Activated T-helper 1 cell treated with anti-CD3 and anti-CD28 coated beads, Interleukin-12 subunit alpha, Interleukin-12 subunit beta, Interleukin-2, Interleukin-4 antibody, amounts not matched to agents 30 ng/mL and 10 ng/mL and 1 ng/mL, durations not matched to agents 14 hours and 24 hours and 36 hours (primary cell): ENCODE measurements around the gene YAP1. TPM values are rescaled to one million over a fixed set of nuclear protein-coding genes. Genes with fewer than 3 reads are reported as not detected.
"Not testable (repeated sequence)": the region's sequence is repeated elsewhere in the genome, so short reads cannot be mapped to it uniquely, and the experiment has no call there.

Experiments used
- DNase-seq: peaks from one replicate; pipeline ENCODE4 v3.0.0; 2021; ENCODE audit warnings: low spot score
- H3K27ac Mint-ChIP-seq: one replicate; pipeline ENCODE4 v1.8.0; 2021; ENCODE audit warnings: mild to moderate bottlenecking, mixed read lengths
- H3K27me3 Mint-ChIP-seq: one replicate; pipeline ENCODE4 v1.8.0; 2022; ENCODE audit warnings: mild to moderate bottlenecking, moderate library complexity, mixed read lengths; ENCODE audit not compliant: insufficient read depth
- H3K36me3 Mint-ChIP-seq: one replicate; pipeline ENCODE4 v1.8.0; 2021; ENCODE audit warnings: low read depth, mixed read lengths
- H3K4me1 Mint-ChIP-seq: one replicate; pipeline ENCODE4 v1.8.0; 2021; ENCODE audit warnings: low read depth, mixed read lengths
- H3K4me3 Mint-ChIP-seq: one replicate; pipeline ENCODE4 v1.8.0; 2021; ENCODE audit warnings: mild to moderate bottlenecking, moderate library complexity, mixed read lengths
- H3K9me3 Mint-ChIP-seq: one replicate; pipeline ENCODE4 v1.8.0; 2021; ENCODE audit warnings: mixed read lengths
- intact Hi-C: fragments of 100-400 bp; cut with micrococcal nuclease; formaldehyde crosslinking; loops from one replicate; pipeline ENCODE4 v1.15.1; 2024
- total RNA-seq: library from RNA; stranded (reverse); gene quantifications from 2 replicates; pipeline ENCODE4 v1.2.3, GENCODE V29; 2022

YAP1 gene
- total RNA-seq, 1 donor from 2014 or later, result 0.10 TPM

DNA sequence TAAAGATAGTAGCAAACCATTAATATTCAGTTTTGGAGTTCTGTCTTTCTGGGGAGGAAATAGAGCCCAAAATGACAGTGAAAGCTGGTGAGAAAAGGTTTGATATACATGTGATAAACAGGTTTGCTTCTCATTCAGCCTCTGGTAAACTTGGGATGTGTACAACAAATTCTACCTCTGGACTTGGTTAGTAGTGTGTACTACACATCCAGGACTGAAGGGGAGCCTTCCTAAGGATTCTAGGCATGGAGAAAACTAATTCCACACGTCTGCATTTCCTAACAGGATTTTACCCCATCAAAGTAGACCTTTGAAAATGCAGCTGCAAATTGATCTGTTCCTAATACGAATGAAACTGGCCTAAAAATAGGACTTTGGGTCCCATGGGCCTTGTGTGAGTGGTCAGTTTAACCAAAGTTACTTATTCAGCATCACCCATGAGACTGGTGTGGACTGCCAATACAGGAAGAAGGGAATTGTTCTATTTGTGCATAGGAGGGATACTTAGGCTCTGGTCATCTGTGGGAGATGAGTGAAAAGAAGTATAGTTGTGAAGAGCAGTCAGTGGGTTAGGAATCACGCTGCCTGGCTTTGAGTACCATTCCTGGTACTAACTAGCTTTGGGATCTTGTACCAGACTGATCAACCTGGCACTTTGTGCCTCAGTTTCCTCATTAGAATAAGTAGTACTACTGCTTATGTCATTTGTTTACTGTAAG lies 74.2 kb downstream of the YAP1 start:
- Mint-ChIP-seq H3K27me3 (peaks cover 21% of the 10 kb centered on the region), H3K36me3 (no peaks in the 10 kb centered on the region), H3K4me1 (no peaks in the 10 kb centered on the region), H3K4me3 (no peak overlapping the region), H3K9me3 (no peaks in the 10 kb centered on the region), H3K27ac (no peak overlapping the region)
- no peak for DNase-seq
- intact Hi-C loops, result no loop called here

DNA sequence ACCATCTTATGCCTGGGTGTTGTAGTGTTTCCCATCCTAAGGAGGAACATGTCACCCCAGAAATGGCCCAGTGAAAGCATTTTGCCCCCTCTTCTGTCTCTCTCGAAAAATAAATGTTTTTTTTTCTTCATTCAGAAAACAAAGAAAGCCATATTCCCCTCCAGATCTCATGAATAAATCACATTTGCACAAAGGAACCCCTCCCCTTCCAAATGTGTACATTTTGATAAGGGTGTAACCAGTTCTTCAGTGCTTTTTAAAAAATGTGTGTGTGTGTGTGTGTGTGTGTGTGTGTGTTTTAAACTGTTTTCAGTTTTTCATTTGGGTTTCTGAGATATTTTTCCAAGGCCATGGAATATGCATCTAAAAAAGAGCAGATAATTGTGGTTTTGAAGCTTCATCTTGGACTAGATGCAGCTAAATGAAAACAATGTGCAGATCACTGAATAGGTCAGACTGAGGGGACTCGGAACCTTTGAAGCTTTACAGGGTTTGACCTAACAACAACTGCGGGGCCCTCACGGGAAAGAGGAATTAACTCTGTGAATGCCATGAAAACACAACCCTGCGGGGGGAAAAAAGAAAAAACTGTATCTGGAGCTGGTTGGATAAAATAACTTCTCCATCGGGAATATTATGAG lies 76.4 kb downstream of the YAP1 start:
- no peak for DNase-seq
- Mint-ChIP-seq H3K9me3 (no peaks in the 10 kb centered on the region), H3K4me3 (no peak overlapping the region), H3K4me1 (no peaks in the 10 kb centered on the region), H3K36me3 (no peaks in the 10 kb centered on the region), H3K27ac (no peak overlapping the region), H3K27me3 (peaks cover 27% of the 10 kb centered on the region)
- intact Hi-C loops, result no loop called here

DNA sequence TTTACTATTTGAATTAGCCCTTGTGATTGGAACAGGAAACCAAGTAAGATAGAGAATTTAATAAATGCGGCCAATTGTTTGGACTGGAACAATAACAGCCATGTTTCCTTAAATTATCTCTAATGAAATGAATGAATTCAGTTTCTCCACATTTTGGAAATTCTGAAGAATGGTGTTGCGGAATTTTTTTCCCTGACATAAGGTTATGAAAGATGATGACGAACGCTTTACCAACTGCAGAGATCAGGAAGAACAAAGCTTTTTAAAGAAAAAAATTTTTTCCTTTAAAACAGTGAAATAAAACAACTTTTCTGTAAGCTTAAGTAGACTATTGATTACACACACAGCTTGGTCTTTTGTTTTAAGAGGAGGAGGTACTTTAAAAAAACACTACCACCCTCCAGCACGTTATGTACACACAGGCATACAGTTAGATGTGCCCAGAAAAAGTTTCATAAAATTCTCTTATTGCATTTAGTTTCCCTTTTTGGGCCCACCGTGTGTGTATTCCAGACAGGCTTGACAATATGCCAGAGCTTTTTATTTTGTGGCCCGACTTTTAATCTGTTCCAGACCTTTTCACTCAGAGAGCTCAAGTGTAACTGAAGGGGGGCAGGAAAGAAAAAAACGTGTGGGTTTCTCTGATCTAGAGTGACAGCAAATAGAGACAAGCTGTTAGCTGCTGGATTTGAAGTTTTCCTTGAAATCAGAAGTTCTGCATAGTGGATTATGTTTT lies 77.3 kb downstream of the YAP1 start:
- Mint-ChIP-seq H3K9me3 (no peaks in the 10 kb centered on the region), H3K36me3 (no peaks in the 10 kb centered on the region), H3K27ac (no peak overlapping the region), H3K27me3 (peaks cover 33% of the 10 kb centered on the region), H3K4me3 (no peak overlapping the region), H3K4me1 (no peaks in the 10 kb centered on the region)
- DNase-seq, result no peak
- intact Hi-C loops, result no loop called here

DNA sequence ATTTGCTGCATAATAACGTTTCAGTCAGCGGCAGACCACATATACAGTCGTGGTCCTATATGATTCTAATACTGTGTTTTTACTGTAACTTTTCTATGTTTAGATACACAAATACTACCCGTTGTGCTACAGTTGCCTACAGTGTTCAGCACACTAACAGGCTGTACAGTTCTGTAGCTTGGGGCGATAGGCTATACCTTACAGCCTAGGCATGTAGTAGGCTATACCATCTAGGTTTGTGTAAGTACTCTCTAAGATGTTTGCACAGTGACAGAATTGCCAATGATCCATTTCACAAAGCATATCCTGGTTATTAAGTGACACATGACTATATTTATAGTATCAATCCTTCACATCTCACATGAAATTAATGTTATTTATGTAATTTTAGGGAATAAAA lies 78.2 kb downstream of the YAP1 start:
- H3K4me3 Mint-ChIP-seq, result no peak overlapping the region
- intact Hi-C loops, result no loop called here
- no peaks in the 10 kb centered on the region for H3K36me3 Mint-ChIP-seq
- no peaks in the 10 kb centered on the region for H3K4me1 Mint-ChIP-seq
- peaks cover 33% of the 10 kb centered on the region for H3K27me3 Mint-ChIP-seq
- H3K9me3 Mint-ChIP-seq, result no peaks in the 10 kb centered on the region
- no peak overlapping the region for H3K27ac Mint-ChIP-seq
- DNase-seq, result no peak

DNA sequence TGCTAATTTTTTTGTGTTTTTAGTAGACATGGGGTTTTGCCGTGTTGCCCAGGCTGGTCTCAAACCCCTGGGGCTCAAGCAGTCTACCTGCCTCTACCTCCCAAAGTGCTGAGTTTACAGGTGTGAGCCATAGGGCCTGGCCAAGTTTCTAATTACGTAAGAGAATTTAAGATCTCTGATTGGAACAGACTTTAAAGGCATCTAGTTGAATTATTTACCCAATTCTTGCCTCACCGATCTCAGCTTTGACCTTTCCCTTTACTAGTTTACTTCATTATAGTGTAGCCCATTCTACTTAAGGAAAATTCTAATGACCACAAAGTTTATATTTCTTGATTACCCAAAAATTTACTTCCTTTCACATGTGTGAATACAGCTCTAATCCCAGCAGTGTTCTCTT lies 81.6 kb downstream of the YAP1 start:
- H3K4me3 Mint-ChIP-seq, result no peak overlapping the region
- no peak overlapping the region for H3K27ac Mint-ChIP-seq
- H3K4me1 Mint-ChIP-seq, result no peaks in the 10 kb centered on the region
- H3K27me3 Mint-ChIP-seq, result peaks cover 29% of the 10 kb centered on the region
- H3K36me3 Mint-ChIP-seq, result no peaks in the 10 kb centered on the region
- no peaks in the 10 kb centered on the region for H3K9me3 Mint-ChIP-seq
- intact Hi-C loops, result no loop called here
- no peak for DNase-seq

DNA sequence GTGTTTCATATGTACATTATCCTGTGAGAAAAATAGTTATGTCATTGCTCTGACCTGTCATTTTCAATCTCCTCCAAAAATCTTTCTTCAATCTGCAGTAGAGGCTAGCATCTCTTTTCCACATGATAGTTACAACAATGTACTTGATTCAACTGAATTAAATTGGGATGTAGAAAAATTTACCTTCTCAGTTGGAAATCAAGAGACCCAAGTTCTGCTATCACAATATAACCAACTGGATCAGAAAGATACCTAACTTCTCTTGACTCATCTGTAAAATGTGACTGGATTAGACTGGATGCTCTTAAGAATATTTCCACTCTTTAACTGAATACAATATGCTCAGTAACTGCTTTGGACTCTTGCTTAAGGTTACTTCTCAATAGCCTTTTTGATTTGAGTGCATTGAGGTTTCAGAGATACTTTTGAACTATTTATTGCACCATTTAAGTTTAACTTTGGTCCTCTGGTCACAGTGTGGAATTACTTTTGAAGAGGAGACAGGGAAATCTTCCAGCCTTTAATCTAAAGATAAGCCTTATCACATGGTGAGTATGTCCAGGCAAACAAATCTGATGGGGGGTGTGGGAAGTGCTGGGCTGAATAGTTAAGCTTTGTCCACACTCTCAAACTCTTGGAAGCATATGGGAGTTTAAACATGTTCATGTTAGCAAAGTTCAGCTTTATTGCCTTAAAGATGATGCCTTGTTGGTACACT lies 82.3 kb downstream of the YAP1 start:
- no peaks in the 10 kb centered on the region for H3K4me1 Mint-ChIP-seq
- no peak overlapping the region for H3K4me3 Mint-ChIP-seq
- no peaks in the 10 kb centered on the region for H3K36me3 Mint-ChIP-seq
- no peaks in the 10 kb centered on the region for H3K9me3 Mint-ChIP-seq
- peaks cover 26% of the 10 kb centered on the region for H3K27me3 Mint-ChIP-seq
- intact Hi-C loops, result no loop called here
- no peak overlapping the region for H3K27ac Mint-ChIP-seq
- no peak for DNase-seq

DNA sequence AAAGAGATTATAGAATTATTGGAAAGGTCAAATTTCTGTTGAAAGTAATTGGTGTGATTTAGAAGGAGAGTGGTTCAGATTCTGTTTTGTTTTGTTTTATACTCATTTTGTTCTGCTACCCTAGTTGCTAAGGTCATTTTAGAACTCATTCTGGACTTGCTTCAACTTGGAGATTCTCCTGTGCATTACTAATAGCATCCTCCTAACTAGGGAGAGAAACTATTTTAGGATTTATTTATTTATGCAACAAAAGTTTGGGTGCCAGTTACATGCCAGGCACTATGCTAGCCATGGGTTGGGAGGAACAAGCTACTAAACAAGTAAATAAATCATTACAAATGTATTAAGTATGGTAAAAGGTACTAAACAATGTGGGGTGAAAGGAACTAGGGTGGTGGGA lies 84.0 kb downstream of the YAP1 start:
- Mint-ChIP-seq H3K4me1 (no peaks in the 10 kb centered on the region), H3K36me3 (no peaks in the 10 kb centered on the region), H3K9me3 (no peaks in the 10 kb centered on the region), H3K27ac (no peak overlapping the region), H3K27me3 (peaks cover 22% of the 10 kb centered on the region), H3K4me3 (no peak overlapping the region)
- intact Hi-C loops, result no loop called here
- no peak for DNase-seq

DNA sequence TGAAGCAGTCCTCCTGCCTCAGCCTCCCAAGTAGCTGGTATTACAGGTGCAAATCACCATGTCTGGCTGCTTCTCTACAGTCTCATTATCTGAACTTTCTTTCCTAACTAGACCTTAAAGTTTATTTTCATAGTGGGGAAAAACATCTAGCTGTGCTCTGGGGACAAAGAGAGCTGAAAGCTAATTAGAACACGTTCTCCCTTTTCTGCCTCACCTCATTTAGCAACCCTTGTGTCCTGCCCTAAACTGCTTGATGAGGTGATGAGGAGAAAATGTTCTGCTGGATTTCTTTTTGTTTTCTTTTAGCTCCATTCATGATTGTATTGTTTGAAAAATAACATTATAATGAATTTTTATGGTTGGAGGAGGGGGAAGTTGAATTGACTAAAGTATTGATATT lies 84.7 kb downstream of the YAP1 start:
- no peak for DNase-seq
- H3K4me3 Mint-ChIP-seq, result no peak overlapping the region
- H3K27me3 Mint-ChIP-seq, result peaks cover 20% of the 10 kb centered on the region
- no peaks in the 10 kb centered on the region for H3K9me3 Mint-ChIP-seq
- H3K4me1 Mint-ChIP-seq, result no peaks in the 10 kb centered on the region
- intact Hi-C loops, result no loop called here
- no peaks in the 10 kb centered on the region for H3K36me3 Mint-ChIP-seq
- H3K27ac Mint-ChIP-seq, result no peak overlapping the region

DNA sequence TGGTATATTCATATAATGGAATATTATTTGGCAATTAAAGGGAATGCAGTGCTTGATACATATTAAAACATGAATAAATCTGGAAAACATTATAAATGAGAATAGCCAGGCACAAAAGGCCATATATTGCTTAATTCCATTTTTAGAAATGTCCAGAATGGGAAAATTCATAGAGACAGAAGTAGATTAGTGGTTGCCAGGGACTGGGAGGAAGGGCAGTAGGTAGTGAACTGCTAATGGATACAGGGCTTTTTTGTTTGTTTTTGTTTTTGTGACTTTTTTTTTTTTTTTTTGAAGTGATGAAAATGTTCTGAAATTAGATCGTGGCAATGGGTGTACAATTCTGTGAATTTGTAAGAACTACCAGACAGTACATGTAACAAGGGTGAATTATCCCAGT lies 86.1 kb downstream of the YAP1 start:
- H3K4me3 Mint-ChIP-seq, result no peak overlapping the region
- intact Hi-C loops, result no loop called here
- no peaks in the 10 kb centered on the region for H3K9me3 Mint-ChIP-seq
- H3K36me3 Mint-ChIP-seq, result no peaks in the 10 kb centered on the region
- DNase-seq, result no peak
- H3K27ac Mint-ChIP-seq, result no peak overlapping the region
- peaks cover 17% of the 10 kb centered on the region for H3K27me3 Mint-ChIP-seq
- H3K4me1 Mint-ChIP-seq, result no peaks in the 10 kb centered on the region

DNA sequence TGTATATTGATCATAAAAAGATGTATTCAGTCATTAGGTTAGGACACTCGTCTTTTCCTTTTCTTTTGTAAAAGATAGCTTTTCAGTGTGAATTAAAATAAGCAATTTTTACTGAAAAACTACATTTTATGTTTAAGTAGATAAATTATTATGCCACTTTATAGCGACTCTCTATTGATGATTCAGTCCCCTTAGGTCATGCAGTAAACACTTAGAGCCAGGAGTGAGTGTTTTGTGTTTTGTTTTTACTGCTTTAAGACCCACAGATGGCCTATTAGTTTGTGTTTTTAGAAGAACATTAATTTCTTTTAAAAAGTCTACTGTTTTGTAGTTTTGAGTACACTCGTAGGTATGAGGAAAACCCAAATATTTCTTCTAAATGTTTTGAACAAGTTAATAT lies 86.6 kb downstream of the YAP1 start:
- no peak for DNase-seq
- Mint-ChIP-seq H3K27me3 (peaks cover 16% of the 10 kb centered on the region), H3K9me3 (no peaks in the 10 kb centered on the region), H3K4me3 (no peak overlapping the region), H3K4me1 (no peaks in the 10 kb centered on the region), H3K27ac (no peak overlapping the region), H3K36me3 (no peaks in the 10 kb centered on the region)
- intact Hi-C loops, result no loop called here

DNA sequence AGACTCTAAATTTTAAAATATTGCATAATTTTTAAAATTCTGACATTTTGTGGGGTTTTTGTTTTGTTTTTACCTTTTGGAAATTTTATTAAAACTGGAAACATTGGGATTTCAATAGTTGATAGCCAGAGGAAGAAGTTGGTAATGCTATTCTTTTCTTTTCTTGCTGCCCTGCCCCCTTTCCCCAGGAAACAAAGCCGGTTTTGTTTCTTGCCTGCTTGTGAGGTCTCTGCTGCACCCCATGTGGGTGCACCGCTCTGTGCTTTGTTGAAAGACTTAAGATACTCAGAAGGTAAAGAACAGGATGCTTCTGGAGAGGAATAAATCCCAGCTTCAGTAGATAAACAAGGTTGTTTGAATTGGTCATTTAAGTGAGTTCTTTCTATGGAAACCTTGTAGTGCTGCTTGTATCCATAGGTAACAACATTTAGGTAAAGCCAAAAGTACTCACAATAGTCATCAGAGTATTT lies 87.5 kb downstream of the YAP1 start:
- no peak for DNase-seq
- intact Hi-C loops, result no loop called here
- Mint-ChIP-seq H3K27ac (no peak overlapping the region), H3K9me3 (no peaks in the 10 kb centered on the region), H3K27me3 (peaks cover 10% of the 10 kb centered on the region), H3K36me3 (no peaks in the 10 kb centered on the region), H3K4me1 (no peaks in the 10 kb centered on the region), H3K4me3 (no peak overlapping the region)

DNA sequence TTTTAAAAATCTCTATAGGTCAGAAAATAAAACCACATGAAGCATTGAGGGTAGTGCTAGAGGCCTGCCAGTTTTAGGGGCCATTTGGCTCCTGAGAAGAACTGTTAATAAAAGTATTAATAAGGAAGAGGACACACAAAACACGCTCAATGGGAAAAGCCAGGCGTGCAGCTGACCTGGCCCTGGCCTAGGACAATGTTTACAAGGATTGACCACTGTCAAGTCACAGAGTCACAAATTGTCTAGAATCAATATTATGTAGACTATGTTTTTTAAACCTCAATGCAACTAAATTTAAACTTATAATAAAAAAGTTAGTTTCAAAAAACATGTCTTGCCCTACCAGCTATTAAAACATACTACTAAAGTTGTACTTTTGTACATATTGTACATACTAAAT lies 89.4 kb downstream of the YAP1 start:
- Mint-ChIP-seq H3K4me3 (no peak overlapping the region), H3K27me3 (peaks cover 11% of the 10 kb centered on the region), H3K9me3 (no peaks in the 10 kb centered on the region), H3K36me3 (no peaks in the 10 kb centered on the region), H3K27ac (no peak overlapping the region), H3K4me1 (no peaks in the 10 kb centered on the region)
- intact Hi-C loops, result no loop called here
- no peak for DNase-seq

DNA sequence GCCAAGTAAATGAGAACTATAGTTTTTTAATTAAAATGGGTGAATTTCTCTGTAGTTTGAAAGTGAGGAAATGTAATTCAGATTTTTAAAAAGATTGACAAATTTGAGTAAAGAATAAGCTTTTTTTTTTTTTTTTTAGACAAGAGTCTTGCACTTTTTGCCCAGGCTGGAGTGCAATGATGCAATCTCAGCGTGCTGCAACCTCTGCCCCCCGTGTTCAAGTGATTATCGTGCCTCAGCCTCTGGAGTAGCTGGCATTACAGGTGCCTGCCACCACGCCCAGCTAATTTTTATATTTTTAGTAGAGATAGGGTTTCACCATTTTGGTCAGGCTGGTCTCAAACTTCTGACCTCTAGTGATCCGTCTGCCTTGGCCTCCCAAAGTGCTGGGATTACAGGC lies 90.1 kb downstream of the YAP1 start:
- peaks cover 11% of the 10 kb centered on the region for H3K27me3 Mint-ChIP-seq
- H3K9me3 Mint-ChIP-seq, H3K4me3 Mint-ChIP-seq, intact Hi-C loops, DNase-seq, H3K4me1 Mint-ChIP-seq, H3K27ac Mint-ChIP-seq, H3K36me3 Mint-ChIP-seq: not testable (repeated sequence)
